Muscle of back (tissue), 11 donors: ENCODE results near the gene TAF13. TPM values are rescaled to one million over a fixed set of nuclear protein-coding genes. Genes with fewer than 3 reads are reported as not detected.
"Not testable (repeated sequence)": the region's sequence is repeated elsewhere in the genome, so short reads cannot be mapped to it uniquely, and the experiment has no call there.

Experiments
- DNase-seq, 3 donors: peaks; one replicate each; pipeline versions ENCODE4 v3.0.0 to v3.0.0-alpha.2; 2013
- polyA plus RNA-seq, 10 donors: library from polyadenylated mRNA; unstranded; fragments of 120-200 nt; gene quantifications; one replicate each; pipeline ENCODE4 v1.2.1, GENCODE V29; 2013; ENCODE audit not compliant: insufficient read length in 10 of 10

TAF13 gene
- polyA plus RNA-seq, 10 donors, result 41.3 to 53.9 (median 49.9) TPM

- no peak for DNase-seq
These were observed 27.5 kb downstream of the TAF13 start for GRCh38 chr1:109048335-109048734.

- DNase-seq, result no peak
These were observed 28.5 kb downstream of the TAF13 start for GRCh38 chr1:109047339-109047738.

- DNase-seq, result no peak
These were observed 29.1 kb downstream of the TAF13 start for GRCh38 chr1:109046671-109047070.

DNA sequence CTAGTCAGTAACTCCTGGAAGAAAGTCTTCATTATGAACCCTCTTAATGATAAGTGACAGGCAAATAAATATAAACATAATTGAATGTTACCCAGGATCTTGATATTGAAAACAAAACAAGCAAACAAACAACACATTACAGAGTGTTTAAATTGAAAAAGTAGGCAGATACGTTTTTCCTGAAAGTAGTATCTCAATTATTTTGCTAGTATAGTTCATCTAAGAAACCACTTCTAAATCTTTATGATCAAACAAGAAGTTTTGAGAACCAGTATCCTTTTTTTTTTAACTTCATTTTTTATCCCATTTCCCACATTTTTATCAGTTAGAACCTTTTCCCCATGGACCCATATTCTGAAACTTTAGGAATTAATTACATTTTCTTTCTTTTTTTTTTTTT lies 30.2 kb downstream of the TAF13 start:
- DNase-seq, result no peak

DNA sequence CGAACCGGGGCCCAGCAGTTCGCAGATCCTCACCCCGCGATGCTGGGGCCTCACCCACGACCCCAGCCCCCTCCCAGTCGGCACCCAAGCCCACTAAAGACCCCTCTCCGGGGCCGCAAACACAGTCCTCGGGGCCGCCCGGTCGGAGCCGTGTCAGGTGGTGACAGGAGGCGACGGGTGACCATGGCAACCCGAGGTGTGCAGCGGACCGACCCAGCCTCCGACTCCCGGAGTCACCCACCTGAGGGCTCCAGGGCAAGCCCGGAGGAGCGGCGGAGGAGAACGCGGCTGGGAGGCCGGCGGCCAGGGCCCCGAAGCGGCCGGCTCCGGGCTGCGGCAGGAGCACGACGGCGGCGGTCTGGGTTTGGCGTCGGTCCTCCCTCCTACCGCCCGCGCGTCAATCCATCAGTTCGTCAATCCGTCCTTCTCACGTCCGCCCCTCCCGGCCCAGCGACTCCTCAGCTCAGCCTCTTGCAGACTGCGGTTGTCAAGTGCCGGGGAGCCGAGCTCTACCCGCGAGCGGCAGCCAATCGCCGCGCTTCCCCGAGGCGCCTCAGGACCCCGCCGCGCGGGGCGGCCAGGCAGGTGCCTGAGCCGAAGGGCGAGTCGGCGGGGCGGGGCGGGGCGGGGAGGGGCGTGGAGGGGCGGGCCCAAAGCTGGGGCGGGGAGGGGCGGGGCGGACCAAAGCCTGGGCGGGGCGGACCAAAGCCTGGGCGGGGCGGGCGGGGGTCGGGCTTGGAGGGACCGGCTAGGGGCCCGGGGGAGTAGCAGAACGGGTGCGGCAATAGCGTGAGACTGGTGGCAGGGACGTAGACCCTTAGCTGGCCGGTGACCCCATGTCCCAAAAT lies 34.0 kb downstream of the TAF13 start, which contains the start of gene WDR47:
Gene WDR47, minus strand, starts transcription at position 482 of the 848 bp plus-strand sequence. CDS start 18,590 bp downstream, outside the sequence.
- peak; percentile 93 to 96 (median 94) for DNase-seq

- peak; percentile 6 to 62 (median 19) for DNase-seq
These were observed 34.7 kb downstream of the TAF13 start for GRCh38 chr1:109040989-109041620.

DNA sequence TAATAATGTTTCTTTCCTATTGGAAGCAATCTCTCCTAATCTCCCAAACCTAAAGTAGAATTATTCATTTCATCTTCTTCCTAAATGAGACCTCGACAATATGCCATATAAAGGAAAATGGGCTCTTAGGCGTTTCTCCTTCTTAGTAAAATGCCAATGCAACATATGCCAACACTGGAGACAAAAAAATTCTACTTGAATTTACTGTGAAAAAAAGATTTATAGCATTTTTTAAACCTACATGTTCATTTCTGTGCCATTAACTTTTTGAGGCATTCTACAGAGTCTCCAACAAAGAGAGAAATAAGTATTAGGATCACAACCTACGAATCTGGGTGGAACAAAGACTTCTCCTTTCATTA lies 35.2 kb downstream of the TAF13 start:
- peak; percentile 6 to 39 (median 15) for DNase-seq

- DNase-seq, result no peak
These were observed 41.4 kb downstream of the TAF13 start for GRCh38 chr1:109034382-109034781.

GRCh38 chr1:109029493-109029892 lies 46.3 kb downstream of the TAF13 start:
- not testable (repeated sequence) for DNase-seq

DNA sequence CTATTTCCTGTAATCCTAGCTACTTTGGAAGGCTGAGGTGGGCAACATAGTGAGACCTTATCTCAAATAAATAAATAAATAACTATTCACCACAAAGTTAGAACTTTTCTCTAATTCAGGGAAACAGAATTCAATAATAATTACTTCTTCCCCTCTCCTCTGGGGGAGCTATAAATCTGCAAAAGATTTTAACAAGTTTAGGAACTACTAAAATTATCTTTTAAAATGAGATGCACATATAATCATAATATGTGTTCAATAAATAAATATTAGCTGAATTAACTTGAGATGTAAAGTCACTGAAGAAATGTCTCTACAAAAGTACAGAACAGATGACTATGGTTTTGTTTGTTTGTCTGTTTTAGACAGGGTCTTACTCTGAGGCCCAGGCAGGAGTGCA lies 48.0 kb downstream of the TAF13 start:
- DNase-seq, result no peak

DNA sequence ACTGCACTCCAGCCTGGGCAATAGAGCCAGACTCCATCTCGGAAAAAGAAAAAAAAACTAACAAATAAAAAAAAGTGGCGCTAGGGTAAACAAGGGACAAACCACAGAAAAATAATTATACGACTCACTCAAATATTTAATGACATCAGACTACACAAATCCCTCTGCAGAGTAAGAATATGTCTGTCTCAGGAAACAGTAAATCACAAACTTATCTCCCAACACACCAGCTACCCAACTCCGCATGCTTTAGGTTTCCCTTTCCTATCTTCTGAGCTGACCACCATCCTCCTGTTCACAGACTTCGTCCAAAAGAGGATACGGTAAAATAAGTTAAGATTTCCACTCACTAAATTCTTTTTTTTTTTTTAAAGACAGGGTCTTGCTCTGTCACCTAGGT lies 50.1 kb downstream of the TAF13 start:
- DNase-seq, result no peak

DNA sequence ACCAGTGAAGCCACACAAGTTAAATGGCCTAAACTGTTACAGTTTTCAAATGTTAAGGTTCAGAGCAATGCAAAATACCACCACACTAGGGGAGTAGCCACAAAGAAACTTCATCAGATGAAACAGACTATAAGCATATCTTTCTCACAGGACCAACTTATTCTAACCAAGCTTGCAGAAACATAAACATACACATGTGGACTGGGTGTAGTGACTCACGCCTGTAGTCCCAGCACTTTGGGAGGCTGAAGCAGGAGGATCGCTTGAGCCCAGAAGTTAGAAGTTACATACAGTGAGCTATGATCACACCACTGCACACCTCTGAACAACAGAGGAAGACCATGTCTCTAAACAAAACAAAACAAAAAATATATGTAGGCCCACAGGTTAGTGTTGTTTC lies 51.2 kb downstream of the TAF13 start:
- DNase-seq, result no peak

- DNase-seq, result no peak
These were observed 55.0 kb downstream of the TAF13 start for GRCh38 chr1:109020693-109021257.

DNA sequence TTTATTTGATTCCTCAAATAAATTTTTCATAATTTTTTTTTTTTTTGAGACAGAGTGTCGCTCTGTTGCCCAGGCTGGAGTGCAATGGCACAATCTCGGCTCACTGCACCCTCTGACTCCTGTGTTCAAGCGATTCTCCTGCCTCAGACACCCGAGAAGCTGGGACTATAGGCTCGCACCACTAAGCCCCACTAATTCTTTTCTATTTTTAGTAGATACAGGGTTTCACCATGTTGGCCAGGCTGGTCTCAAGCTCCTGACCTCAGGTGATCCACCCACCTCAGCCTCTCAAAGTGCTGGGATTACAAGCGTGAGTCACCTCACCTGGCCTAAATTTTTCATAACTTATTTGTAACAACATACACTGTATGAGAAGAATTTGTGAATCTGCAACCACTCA lies 58.1 kb downstream of the TAF13 start:
- not testable (repeated sequence) for DNase-seq

GRCh38 chr1:109017134-109017533 lies 58.7 kb downstream of the TAF13 start:
- DNase-seq, result no peak

Other genes with a start within 250 kb of the TAF13 start
- gene AKNAD1, start 218.9 kb downstream of the TAF13 start, polyA plus RNA-seq, result 1 to 10 TPM in 9 of 10 donors, under 1 TPM in 1; 0.82 to 3.3 (median 1.7) TPM
- 10 to 100 TPM; 31.3 to 49.4 (median 40.6) TPM for gene GPSM2, start 199.0 kb downstream of the TAF13 start, polyA plus RNA-seq
- gene CLCC1, start 112.5 kb downstream of the TAF13 start, polyA plus RNA-seq, result 10 to 100 TPM; 34.0 to 48.8 (median 39.3) TPM
- gene WDR47, start 33.9 kb downstream of the TAF13 start, polyA plus RNA-seq, result 10 to 100 TPM in 9 of 10 donors, 1 to 10 TPM in 1; 9.6 to 14.7 (median 12.4) TPM
- 10 to 100 TPM; 32.5 to 46.5 (median 37.0) TPM for gene TMEM167B, start 14.8 kb upstream of the TAF13 start, polyA plus RNA-seq
- gene ELAPOR1, start 38.1 kb upstream of the TAF13 start, polyA plus RNA-seq, result 1 to 10 TPM in 1 of 10 donors, under 1 TPM in 9; 0.19 to 1.0 (median 0.35) TPM
- gene SARS1, start 137.9 kb upstream of the TAF13 start, polyA plus RNA-seq, result 10 to 100 TPM; 79.7 to 94.0 (median 84.8) TPM
- 1 to 10 TPM; 2.5 to 7.9 (median 4.2) TPM for gene CELSR2, start 173.5 kb upstream of the TAF13 start, polyA plus RNA-seq
- 10 to 100 TPM; 10.0 to 21.2 (median 13.3) TPM for gene PSRC1, start 207.1 kb upstream of the TAF13 start, polyA plus RNA-seq
- 1 to 10 TPM in 5 of 10 donors, under 1 TPM in 5; 0.40 to 1.9 (median 0.93) TPM for gene MYBPHL, start 231.0 kb upstream of the TAF13 start, polyA plus RNA-seq